Right ventricle myocardium inferior (tissue), 1 donor: ENCODE results near the gene TMBIM6. TPM values are rescaled to one million over a fixed set of nuclear protein-coding genes. Genes with fewer than 3 reads are reported as not detected.
"Not testable (repeated sequence)": the region's sequence is repeated elsewhere in the genome, so short reads cannot be mapped to it uniquely, and the experiment has no call there.

Experiments
- ATAC-seq: fragments of 200-7000 bp; cut with Tn5 transposase; one replicate; pipeline ENCODE4 v1.9.1; 2020; ENCODE audit warnings: mild to moderate bottlenecking, moderate library complexity
- DNase-seq: peaks from one replicate; pipeline ENCODE4 v3.0.0; 2021; ENCODE audit errors: missing footprints
- intact Hi-C: fragments of 100-400 bp; cut with DNase I; formaldehyde crosslinking; loops from one replicate; pipeline ENCODE4 v1.11.0; 2022
- total RNA-seq: library from RNA; stranded (reverse); fragmentation: NEBNext Ultra II Directional; extraction: Animal tissue kit (Norgen Biotek cat#: 25700); gene quantifications from one replicate; pipeline ENCODE4 v1.2.1, GENCODE V29; 2021
- donor health status: DM: no; HTN: yes; CAD: no; lungs with severe emphysema.

TMBIM6 gene
- total RNA-seq, 1 donor from 2014 or later: 275 TPM

- ATAC-seq, intact Hi-C loops: not testable (repeated sequence)
Observed at GRCh38 chr12:49717800-49718199, 23.6 kb upstream of the TMBIM6 start.

GRCh38 chr12:49720214-49720613 is 21.1 kb upstream of the TMBIM6 start:
- intact Hi-C loops: loop anchor here (2.0 kb wide), 1 partner anchor 59 kb away; no protein-coding TSS in a partner anchor
- no peak for DNase-seq
- ATAC-seq: no peak

More at GRCh38 chr12:49717800-49718199, 23.6 kb upstream of the TMBIM6 start:
- DNase-seq: not testable (repeated sequence)

- not testable (repeated sequence) for DNase-seq, ATAC-seq
- intact Hi-C loops: loop anchor here (2.0 kb wide), 1 partner anchor 57 kb away; no protein-coding TSS in a partner anchor
Observed at GRCh38 chr12:49721355-49721754, 20.0 kb upstream of the TMBIM6 start.

GRCh38 chr12:49728446-49728845 is 12.9 kb upstream of the TMBIM6 start:
- intact Hi-C loops: no loop called here
- DNase-seq (no peak), ATAC-seq (no peak)

GRCh38 chr12:49730050-49730449 is 11.3 kb upstream of the TMBIM6 start:
- intact Hi-C loops: no loop called here
- no peak for ATAC-seq
- DNase-seq: no peak

GRCh38 chr12:49730568-49731101 is 10.7 kb upstream of the TMBIM6 start:
- ATAC-seq (no peak), DNase-seq (no peak)
- intact Hi-C loops: no loop called here

GRCh38 chr12:49733219-49734017 is 7.9 kb upstream of the TMBIM6 start:
- DNase-seq (no peak), ATAC-seq (no peak)
- intact Hi-C loops: no loop called here

GRCh38 chr12:49734900-49735299 is 6.5 kb upstream of the TMBIM6 start:
- intact Hi-C loops, ATAC-seq, DNase-seq: not testable (repeated sequence)

- intact Hi-C loops, DNase-seq, ATAC-seq: not testable (repeated sequence)
Observed at GRCh38 chr12:49738721-49739120, 2.6 kb upstream of the TMBIM6 start.

- intact Hi-C loops, DNase-seq, ATAC-seq: not testable (repeated sequence)
Observed at GRCh38 chr12:49740277-49740676, 1.1 kb upstream of the TMBIM6 start.

- peak; percentile 74 for ATAC-seq
- intact Hi-C loops: loop anchor here (2.0 kb wide), 1 partner anchor 21 kb away; no protein-coding TSS in a partner anchor
- DNase-seq: peak; percentile 93
Observed at GRCh38 chr12:49741882-49742620, 694 bp downstream of the TMBIM6 start.

- no peak for ATAC-seq
- intact Hi-C loops: no loop called here
Observed at GRCh38 chr12:49744363-49744885, 3.1 kb downstream of the TMBIM6 start.

GRCh38 chr12:49748306-49748705 is 6.9 kb downstream of the TMBIM6 start:
- ATAC-seq (peak; percentile 26), DNase-seq (no peak)
- intact Hi-C loops: no loop called here

More at GRCh38 chr12:49744363-49744885, 3.1 kb downstream of the TMBIM6 start:
- DNase-seq: no peak

GRCh38 chr12:49748800-49749199 is 7.4 kb downstream of the TMBIM6 start:
- intact Hi-C loops: no loop called here
- DNase-seq (no peak), ATAC-seq (no peak)

GRCh38 chr12:49750027-49750995 is 9.0 kb downstream of the TMBIM6 start:
- DNase-seq (no peak), ATAC-seq (peak; percentile 26)
- intact Hi-C loops: no loop called here

GRCh38 chr12:49750996-49751393 is 9.6 kb downstream of the TMBIM6 start:
- ATAC-seq: no peak
- intact Hi-C loops: no loop called here
- no peak for DNase-seq

GRCh38 chr12:49761677-49762467 is 20.5 kb downstream of the TMBIM6 start:
- intact Hi-C loops: loop anchor here (2.0 kb wide), 1 partner anchor 19 kb away; no protein-coding TSS in a partner anchor
- no peak for ATAC-seq
- DNase-seq: no peak
